Hepatocyte (in vitro differentiated cells): ENCODE data around the gene BTBD19.

Source experiments
- CTCF ChIP-seq: fragments of 200-600 bp; sonication (generic); IDR thresholded peaks from 2 replicates; pipeline ENCODE4 v1.5.1; 2016; ENCODE audit warnings: antibody characterized with exemption, mild to moderate bottlenecking; ENCODE audit not compliant: poor library complexity
- EZH2phosphoT487 ChIP-seq: fragments of 200-600 bp; sonication (generic); IDR thresholded peaks from one replicate; pipeline ENCODE4 v1.6.1; 2018; ENCODE audit warnings: antibody characterized with exemption, mild to moderate bottlenecking, low read depth, moderate library complexity; ENCODE audit not compliant: unreplicated experiment, severe bottlenecking

DNA sequence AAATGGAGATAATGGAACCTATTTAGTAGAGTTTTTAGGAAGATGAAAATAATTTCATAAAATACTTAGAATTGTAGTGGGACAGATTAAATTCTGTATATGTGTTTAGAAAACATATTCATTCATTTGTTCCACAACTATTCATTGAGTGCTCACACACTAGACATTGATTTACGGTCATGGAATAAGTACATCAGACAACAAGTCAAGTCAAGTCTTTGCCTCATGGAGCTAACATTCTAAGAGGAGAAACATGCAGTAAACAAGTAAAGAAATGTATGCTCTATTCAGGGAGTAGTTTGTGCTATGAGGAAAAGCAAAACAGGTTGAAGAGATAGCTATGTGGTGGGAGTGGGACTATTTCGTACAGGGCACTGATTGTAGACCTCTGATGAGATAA is 9.0 kb downstream of the BTBD19 start:
- no peak for TF ChIP-seq CTCF
- no peak for TF ChIP-seq EZH2phosphoT487
